Right lobe of liver (tissue), 6 donors: Measurements from ENCODE around the gene ALG14. TPM values are rescaled to one million over a fixed set of nuclear protein-coding genes. Genes with fewer than 3 reads are reported as not detected.

Experiments used
- ATAC-seq, 4 donors: fragments of 200-7000 bp; cut with Tn5 transposase; one replicate each; pipeline ENCODE4 v1.9.1; 2020; ENCODE audit warnings: mild to moderate bottlenecking in 4 of 4, moderate library complexity in 4 of 4
- DNase-seq, 3 donors: peaks; one replicate each; pipeline ENCODE4 v3.0.0-alpha.2; 2020
- H3K27ac ChIP-seq, 3 donors: fragments of 200-600 bp; one replicate each; pipeline ENCODE4 v1.8.0; 2022
- H3K27me3 ChIP-seq, 2 donors: fragments of 200-600 bp; one replicate each; pipeline ENCODE4 v1.8.0; 2022
- H3K36me3 ChIP-seq, 4 donors: fragments of 200-600 bp; sonication (generic) in 1 of 4; one replicate each; pipeline versions ENCODE4 v1.5.1 to v1.8.0; 2017 to 2022; ENCODE audit warnings: control low read depth in 1 of 4
- H3K4me1 ChIP-seq, 4 donors: fragments of 200-600 bp; sonication (generic) in 1 of 4; one replicate each; pipeline versions ENCODE4 v1.5.1 to v1.8.0; 2017 to 2022; ENCODE audit warnings: control low read depth in 1 of 4
- H3K4me3 ChIP-seq, 3 donors: fragments of 200-600 bp; one replicate each; pipeline ENCODE4 v1.8.0; 2022
- H3K9me3 ChIP-seq, 4 donors: fragments of 200-600 bp; sonication (generic) in 1 of 4; one replicate each; pipeline versions ENCODE4 v1.5.1 to v1.8.0; 2017 to 2022; ENCODE audit warnings: control low read depth in 1 of 4
- POLR2A ChIP-seq: fragments of 450-650 bp; IDR thresholded peaks from one replicate; pipeline ENCODE4 v1.6.1; 2017; ENCODE audit warnings: antibody characterized with exemption, mild to moderate bottlenecking
- WGBS: methylation state at CpG from one replicate; pipeline ENCODE4 v1.1.6; 2018; ENCODE audit warnings: low coverage, low lambda C conversion rate; ENCODE audit not compliant: insufficient coverage; ENCODE audit errors: missing lambda C conversion rate; 5-methylcytosine and 5-hydroxymethylcytosine counted together
- intact Hi-C, 2 donors: fragments of 100-400 bp; cut with DNase I; formaldehyde crosslinking; loops; one replicate each; pipeline versions ENCODE4 v1.11.2 to v1.14.1; 2022
- total RNA-seq, 6 experiments: library from RNA; depleted of rRNA in 2 of 6; stranded (reverse); fragments of >200 nt in 2 of 6; fragmentation: NEBNext Ultra II Directional in 3 of 6; extraction: Animal tissue kit (Norgen Biotek cat#: 25700) in 3 of 6; gene quantifications; one replicate each; pipeline versions ENCODE4 v1.1.0 to v1.2.4, GENCODE V29; 2016 to 2023
- TF ChIP-seq, protein P1 (sequence below), 4 donors: fragments of 200-600 bp in 3 of 4; fragments of 450-650 bp in 1 of 4; IDR thresholded peaks; one replicate each; pipeline versions ENCODE4 v1.5.1 to v1.8.0; 2016 to 2022; ENCODE audit warnings: antibody characterized with exemption in 4 of 4, mild to moderate bottlenecking in 2 of 4
- donor health status: DM: no; HTN: yes; CAD: no.
- donor health status: DM: no; HTN: no; CAD: no.
- donor health status: DM: no; HTN: no; CAD: no.
- donor health status: DM: no; HTN: yes; CAD: no.
- donor health status: DM: no; HTN: yes; CAD: no.

Gene ALG14
- total RNA-seq, 6 experiments from 2014 or later, result 1.5 to 8.3 (median 5.0) TPM

DNA sequence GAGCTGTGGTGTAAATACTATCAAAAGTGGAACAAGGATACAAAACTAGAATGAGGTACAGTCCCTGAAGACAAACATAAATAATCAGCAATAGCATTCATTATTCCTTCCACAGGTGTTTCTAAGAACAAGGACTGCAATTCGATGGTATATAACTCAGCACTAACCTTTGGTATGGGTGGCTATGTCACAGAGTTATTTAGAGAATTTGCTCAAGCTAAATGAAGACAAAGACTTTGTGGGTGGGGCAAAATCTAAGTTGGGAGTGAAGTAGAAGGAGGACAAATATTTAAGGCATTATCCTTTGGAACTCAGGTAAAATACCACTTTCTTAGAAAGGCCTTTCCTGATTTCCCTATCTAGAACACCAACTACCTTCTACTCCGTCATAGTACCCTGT lies 94.3 kb downstream of the ALG14 start:
- no peaks in the 10 kb centered on the region for H3K36me3 ChIP-seq
- DNase-seq, result no peak
- ATAC-seq, result no peak
- no peaks in the 10 kb centered on the region for H3K27me3 ChIP-seq
- no peaks in the 10 kb centered on the region for H3K4me1 ChIP-seq
- H3K4me3 ChIP-seq, result no peak overlapping the region
- intact Hi-C loops, result no loop called here
- WGBS, result 95% methylated on average over 2 of the region's 2 CpGs
- no peak overlapping the region for H3K27ac ChIP-seq
- no peaks in the 10 kb centered on the region for H3K9me3 ChIP-seq
- TF ChIP-seq, protein P1, sequence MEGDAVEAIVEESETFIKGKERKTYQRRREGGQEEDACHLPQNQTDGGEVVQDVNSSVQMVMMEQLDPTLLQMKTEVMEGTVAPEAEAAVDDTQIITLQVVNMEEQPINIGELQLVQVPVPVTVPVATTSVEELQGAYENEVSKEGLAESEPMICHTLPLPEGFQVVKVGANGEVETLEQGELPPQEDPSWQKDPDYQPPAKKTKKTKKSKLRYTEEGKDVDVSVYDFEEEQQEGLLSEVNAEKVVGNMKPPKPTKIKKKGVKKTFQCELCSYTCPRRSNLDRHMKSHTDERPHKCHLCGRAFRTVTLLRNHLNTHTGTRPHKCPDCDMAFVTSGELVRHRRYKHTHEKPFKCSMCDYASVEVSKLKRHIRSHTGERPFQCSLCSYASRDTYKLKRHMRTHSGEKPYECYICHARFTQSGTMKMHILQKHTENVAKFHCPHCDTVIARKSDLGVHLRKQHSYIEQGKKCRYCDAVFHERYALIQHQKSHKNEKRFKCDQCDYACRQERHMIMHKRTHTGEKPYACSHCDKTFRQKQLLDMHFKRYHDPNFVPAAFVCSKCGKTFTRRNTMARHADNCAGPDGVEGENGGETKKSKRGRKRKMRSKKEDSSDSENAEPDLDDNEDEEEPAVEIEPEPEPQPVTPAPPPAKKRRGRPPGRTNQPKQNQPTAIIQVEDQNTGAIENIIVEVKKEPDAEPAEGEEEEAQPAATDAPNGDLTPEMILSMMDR (IDR thresholded peaks at IDR 0.05), result no peak
- no peak for TF ChIP-seq POLR2A

DNA sequence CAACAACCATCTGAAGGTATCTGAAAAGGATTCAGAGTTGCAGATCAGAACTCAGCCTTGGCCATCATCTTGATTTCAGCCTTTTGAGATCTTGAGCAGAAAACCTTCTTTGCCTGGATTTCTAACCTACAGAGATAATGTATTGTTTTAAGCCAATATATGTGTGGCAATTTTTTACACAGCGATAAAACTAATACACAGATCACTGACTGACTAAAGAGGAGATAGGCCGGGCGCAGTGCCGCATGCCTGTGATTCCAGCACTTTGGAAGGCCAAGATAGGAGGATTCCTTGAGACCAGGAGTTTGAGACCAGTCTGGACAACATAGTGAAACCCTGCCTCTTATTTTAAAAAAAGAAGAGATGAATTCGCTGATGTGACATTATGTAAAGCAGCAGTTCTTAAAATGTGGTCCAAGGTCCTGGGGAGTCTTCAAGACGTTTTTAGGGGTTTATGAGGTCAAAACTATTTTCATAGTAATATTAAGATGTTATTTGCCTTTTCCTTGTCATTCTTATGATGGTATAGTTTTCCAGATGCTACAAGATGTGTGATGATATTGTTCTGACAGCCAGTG lies 95.7 kb downstream of the ALG14 start:
- 92% methylated on average over 6 of the region's 6 CpGs for WGBS
- H3K4me1 ChIP-seq, result no peaks in the 10 kb centered on the region
- no peaks in the 10 kb centered on the region for H3K9me3 ChIP-seq
- no peak for ATAC-seq
- H3K27ac ChIP-seq, result no peak overlapping the region
- no peak for TF ChIP-seq POLR2A
- TF ChIP-seq, protein P1 (IDR thresholded peaks at IDR 0.05), result no peak
- no peaks in the 10 kb centered on the region for H3K36me3 ChIP-seq
- DNase-seq, result no peak
- intact Hi-C loops, result no loop called here
- H3K4me3 ChIP-seq, result no peak overlapping the region
- H3K27me3 ChIP-seq, result no peaks in the 10 kb centered on the region

DNA sequence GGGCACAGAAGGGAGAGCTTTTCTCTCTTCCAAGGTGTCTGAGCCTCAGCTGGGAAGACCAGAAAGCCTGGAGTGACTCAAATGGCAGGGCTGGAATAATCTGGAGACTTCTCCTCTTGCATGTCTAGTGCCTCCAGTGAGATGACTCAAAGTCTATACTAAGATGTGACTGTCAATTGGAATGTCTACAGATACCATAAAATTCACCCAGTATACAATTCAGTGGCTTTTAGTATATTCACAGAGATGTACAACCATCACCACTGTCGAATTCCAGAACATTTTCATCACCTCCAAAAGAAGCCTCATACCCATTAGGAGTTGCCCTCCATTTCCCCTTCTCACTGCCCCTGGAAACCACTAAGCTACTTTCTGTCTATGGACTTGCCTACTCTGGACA lies 97.9 kb downstream of the ALG14 start:
- H3K4me1 ChIP-seq, result no peaks in the 10 kb centered on the region
- H3K27ac ChIP-seq, result peak overlapping the region in 1 of 3 donors; percentile 3
- TF ChIP-seq POLR2A, result no peak
- TF ChIP-seq, protein P1 (IDR thresholded peaks at IDR 0.05), result no peak
- intact Hi-C loops, result no loop called here
- H3K27me3 ChIP-seq, result no peaks in the 10 kb centered on the region
- H3K9me3 ChIP-seq, result no peaks in the 10 kb centered on the region
- WGBS, result 27% methylated on average over 1 of the region's 1 CpG
- DNase-seq (no peak), ATAC-seq (peak in 1 of 4 donors; percentile 23)
- H3K36me3 ChIP-seq, result no peaks in the 10 kb centered on the region
- H3K4me3 ChIP-seq, result no peak overlapping the region

DNA sequence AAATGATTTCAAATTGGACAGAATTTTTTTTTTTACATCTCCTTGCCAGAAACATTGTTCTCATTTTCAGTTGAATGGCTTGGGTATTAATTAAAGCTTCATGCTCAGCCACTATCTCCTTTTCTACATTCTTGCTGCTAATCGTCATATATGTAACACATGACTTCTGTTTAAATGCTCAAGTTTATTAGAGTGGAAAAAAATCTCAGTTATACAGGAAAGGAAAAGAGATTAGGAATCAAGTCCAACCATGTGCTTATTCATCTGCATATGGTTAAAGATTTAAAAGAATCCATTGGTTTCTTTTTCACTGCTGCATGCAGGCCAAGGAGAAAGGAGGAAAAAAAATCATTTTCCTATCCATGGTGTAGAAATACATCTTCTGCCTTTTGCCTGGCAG lies 98.5 kb downstream of the ALG14 start:
- Histone ChIP-seq H3K4me3 (no peak overlapping the region), H3K9me3 (no peaks in the 10 kb centered on the region), H3K4me1 (no peaks in the 10 kb centered on the region), H3K27me3 (no peaks in the 10 kb centered on the region), H3K27ac (peak overlapping the region; percentile 3 to 47 (median 17)), H3K36me3 (no peaks in the 10 kb centered on the region)
- ATAC-seq, result peak in 3 of 4 donors; percentile 36 to 51 (median 44)
- DNase-seq, result no peak
- WGBS, result 54% methylated on average over 1 of the region's 1 CpG
- TF ChIP-seq, protein P1 (IDR thresholded peaks at IDR 0.05), result no peak
- TF ChIP-seq POLR2A, result no peak
- intact Hi-C loops, result no loop called here
